ENCODE results near the gene MUC12. TPM values are rescaled to one million over a fixed set of nuclear protein-coding genes. Genes with fewer than 3 reads are reported as not detected.

MUC12 gene
- total RNA-seq, 6 experiments from 2014 or later = not detected

DNA sequence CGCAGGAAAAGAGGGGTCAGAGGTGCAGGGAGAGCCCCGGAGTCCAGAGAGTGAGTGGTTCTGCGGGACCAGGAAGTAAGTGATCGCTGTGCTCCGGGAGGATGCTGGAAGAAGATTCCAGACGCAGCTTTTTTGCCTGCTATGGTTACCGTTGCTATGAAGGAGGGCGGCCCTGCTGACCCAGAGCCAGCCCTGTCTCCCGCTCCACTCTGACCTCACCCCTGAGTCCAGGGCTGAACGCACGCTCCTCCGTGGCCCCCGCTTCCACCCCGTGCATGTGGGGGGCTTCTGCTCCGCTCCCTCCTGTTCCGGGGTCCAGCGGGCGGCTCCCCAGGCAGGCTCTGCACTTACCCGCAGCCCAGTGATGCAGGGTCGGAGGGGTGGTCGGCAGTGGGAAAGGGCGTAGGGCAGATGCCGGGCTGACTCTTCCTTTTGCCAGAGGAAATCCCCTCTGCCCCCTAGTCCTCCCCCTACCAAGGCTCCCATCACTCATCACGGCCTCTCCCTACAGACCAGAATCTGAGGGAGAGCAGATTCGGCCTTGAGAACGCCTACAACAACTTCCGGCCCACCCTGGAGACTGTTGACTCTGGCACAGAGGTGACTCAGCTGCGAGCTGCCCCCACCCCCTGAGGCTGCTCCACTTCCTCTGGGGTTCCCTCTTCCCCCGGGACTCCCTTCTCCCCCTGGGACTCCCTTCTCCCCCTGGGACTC is 47.9 kb downstream of the MUC12 start:
- peak; percentile 58 to 89 (median 75) for ATAC-seq
- no peak for TF ChIP-seq CTCF (IDR thresholded peaks at IDR 0.05)
- no peak for TF ChIP-seq POLR2A (IDR thresholded peaks at IDR 0.05)
- no peaks in the 10 kb centered on the region for H3K9me3 ChIP-seq
- H3K27me3 ChIP-seq = no peaks in the 10 kb centered on the region
- H3K4me3 ChIP-seq = peak overlapping the region in 1 of 3 donors; percentile 7
- no peak overlapping the region for H3K27ac ChIP-seq
- H3K36me3 ChIP-seq = no peaks in the 10 kb centered on the region
- peak in 1 of 3 donors; percentile 57 for DNase-seq
- no peaks in the 10 kb centered on the region for H3K4me1 ChIP-seq
- WGBS (ENCODE audit: insufficient coverage, low coverage, low lambda C conversion rate, missing lambda C conversion rate) = under 1% methylated on average over 17 of the region's 29 CpGs
- intact Hi-C loops (cut with DNase I) = no loop called here

DNA sequence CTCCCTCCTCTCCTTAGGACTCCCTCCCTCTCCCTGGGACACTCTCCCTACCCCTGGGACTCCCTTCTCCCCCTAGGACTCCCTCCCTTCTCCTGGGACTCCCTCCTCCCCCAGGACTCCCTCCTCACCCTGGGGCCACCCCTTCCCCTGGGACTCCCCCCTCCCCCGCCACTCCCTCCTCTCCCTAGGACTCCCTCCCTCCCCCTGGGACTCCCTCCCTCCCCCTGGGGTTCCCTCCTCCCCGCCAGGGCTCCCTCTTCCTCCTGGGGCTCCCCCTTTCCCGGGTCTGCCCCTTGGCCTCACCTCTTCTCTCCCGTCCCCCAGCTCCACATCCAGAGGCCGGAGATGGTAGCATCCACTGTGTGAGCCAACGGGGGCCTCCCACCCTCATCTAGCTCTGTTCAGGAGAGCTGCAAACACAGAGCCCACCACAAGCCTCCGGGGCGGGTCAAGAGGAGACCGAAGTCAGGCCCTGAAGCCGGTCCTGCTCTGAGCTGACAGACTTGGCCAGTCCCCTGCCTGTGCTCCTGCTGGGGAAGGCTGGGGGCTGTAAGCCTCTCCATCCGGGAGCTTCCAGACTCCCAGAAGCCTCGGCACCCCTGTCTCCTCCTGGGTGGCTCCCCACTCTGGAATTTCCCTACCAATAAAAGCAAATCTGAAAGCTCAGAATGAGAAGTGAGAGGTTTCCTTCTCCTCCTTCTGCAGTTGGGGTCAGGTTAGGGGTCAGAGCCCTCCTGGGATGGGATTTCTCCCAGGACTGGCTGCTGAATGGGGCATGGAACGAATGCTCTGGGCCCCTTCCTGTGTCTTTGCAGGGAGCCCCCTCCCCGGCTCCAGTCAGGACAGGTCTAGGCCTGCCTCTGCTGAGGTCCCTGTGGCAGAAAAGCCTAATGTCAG is 49.2 kb downstream of the MUC12 start:
- ATAC-seq = no peak
- WGBS (ENCODE audit: insufficient coverage, low coverage, low lambda C conversion rate, missing lambda C conversion rate) = 39% methylated on average over 7 of the region's 14 CpGs
- Histone ChIP-seq H3K36me3 (no peaks in the 10 kb centered on the region), H3K27me3 (no peaks in the 10 kb centered on the region), H3K4me1 (no peaks in the 10 kb centered on the region), H3K9me3 (no peaks in the 10 kb centered on the region), H3K27ac (no peak overlapping the region), H3K4me3 (no peak overlapping the region)
- TF ChIP-seq POLR2A (IDR thresholded peaks at IDR 0.05) = no peak
- TF ChIP-seq CTCF (IDR thresholded peaks at IDR 0.05) = no peak
- no peak for DNase-seq
- intact Hi-C loops (cut with DNase I) = no loop called here

GRCh38 chr7:101020444-101020843 is 51.1 kb downstream of the MUC12 start:
- 44% methylated on average over 2 of the region's 8 CpGs for WGBS (ENCODE audit: insufficient coverage, low coverage, low lambda C conversion rate, missing lambda C conversion rate)
- H3K36me3 ChIP-seq = no peaks in the 10 kb centered on the region
- no peaks in the 10 kb centered on the region for H3K27me3 ChIP-seq
- DNase-seq = no peak
- no peak for ATAC-seq
- TF ChIP-seq CTCF (IDR thresholded peaks at IDR 0.05) (no peak), POLR2A (IDR thresholded peaks at IDR 0.05) (no peak)
- intact Hi-C loops (cut with DNase I) = no loop called here
- H3K9me3 ChIP-seq = no peaks in the 10 kb centered on the region
- no peaks in the 10 kb centered on the region for H3K4me1 ChIP-seq
- H3K27ac ChIP-seq = no peak overlapping the region
- H3K4me3 ChIP-seq = no peak overlapping the region

- Histone ChIP-seq H3K4me3 (no peak overlapping the region), H3K27me3 (no peaks in the 10 kb centered on the region)
- ATAC-seq = no peak
Measured at GRCh38 chr7:101021703-101022102, 52.3 kb downstream of the MUC12 start.

More at GRCh38 chr7:101021703-101022102, 52.3 kb downstream of the MUC12 start:
- H3K4me1 ChIP-seq = no peaks in the 10 kb centered on the region
- DNase-seq = no peak
- no peak for TF ChIP-seq POLR2A (IDR thresholded peaks at IDR 0.05)
- TF ChIP-seq CTCF (IDR thresholded peaks at IDR 0.05) = no peak
- intact Hi-C loops (cut with DNase I) = no loop called here
- H3K9me3 ChIP-seq = no peaks in the 10 kb centered on the region
- WGBS (ENCODE audit: insufficient coverage, low coverage, low lambda C conversion rate, missing lambda C conversion rate) = 43% methylated on average over 2 of the region's 3 CpGs
- H3K36me3 ChIP-seq = no peaks in the 10 kb centered on the region
- H3K27ac ChIP-seq = no peak overlapping the region
